K562 (cell line): ENCODE data around the gene BNIP5. TPM values are rescaled to one million over a fixed set of nuclear protein-coding genes. Genes with fewer than 3 reads are reported as not detected.

Source experiments
- ARID4B ChIP-seq: sonication (generic); formaldehyde crosslinking; IDR thresholded peaks from 2 replicates; pipeline ENCODE4 v1.8.0; 2022; ENCODE audit warnings: mild to moderate bottlenecking, missing genetic modification reagents
- BDP1 ChIP-seq: IDR thresholded peaks from 3 replicates; pipeline ENCODE4 v1.6.1; 2011; ENCODE audit not compliant: insufficient read length, insufficient read depth
- ETV6 ChIP-seq, 3 experiments: fragments of 150-350 bp in 1 of 3; sonication (generic) in 1 of 3; formaldehyde crosslinking in 1 of 3; IDR thresholded peaks; 2 replicates each; pipeline versions ENCODE4 v1.6.1 to v1.8.0; 2014 to 2022; ENCODE audit warnings: borderline replicate concordance in 2 of 3, low read depth in 2 of 3, antibody characterized with exemption in 1 of 3, low read length in 1 of 3, mild to moderate bottlenecking in 1 of 3, missing genetic modification reagents in 1 of 3
- FOXM1 ChIP-seq, 2 experiments: fragments of 450-650 bp in 1 of 2; sonication (generic) in 1 of 2; formaldehyde crosslinking in 1 of 2; IDR thresholded peaks; 2 replicates each; pipeline versions ENCODE4 v1.6.1 to v1.9.0; 2017 to 2022; ENCODE audit warnings: low read depth in 2 of 2, mild to moderate bottlenecking in 2 of 2, missing genetic modification reagents in 1 of 2, moderate library complexity in 1 of 2
- HIVEP1 ChIP-seq: fragments of 250-450 bp; sonication (Bioruptor Pico); IDR thresholded peaks from 2 replicates; pipeline ENCODE4 v1.4.0; 2020; ENCODE audit warnings: mild to moderate bottlenecking
- MAFF ChIP-seq: IDR thresholded peaks from 2 replicates; pipeline ENCODE4 v1.6.1; 2012; ENCODE audit warnings: low read length, improper control_type of control experiment
- MAFK ChIP-seq: IDR thresholded peaks from 2 replicates; pipeline ENCODE4 v1.6.1; 2011; ENCODE audit warnings: low read length, improper control_type of control experiment
- PCBP1 ChIP-seq: fragments of 200-400 bp; formaldehyde crosslinking; IDR thresholded peaks from 2 replicates; pipeline ENCODE4 v1.6.1; 2018; ENCODE audit warnings: mild to moderate bottlenecking, low read depth, low read length; ENCODE audit not compliant: poor library complexity, severe bottlenecking
- PHTF2 ChIP-seq: fragments of 250-450 bp; sonication (Bioruptor Pico); IDR thresholded peaks from 2 replicates; pipeline ENCODE4 v1.5.0; 2021; ENCODE audit warnings: mild to moderate bottlenecking
- RBFOX2 ChIP-seq: fragments of 200-400 bp; formaldehyde crosslinking; IDR thresholded peaks from 2 replicates; pipeline ENCODE4 v1.6.1; 2017; ENCODE audit warnings: low read depth, mild to moderate bottlenecking, low read length, moderate library complexity
- RCOR1 ChIP-seq, 2 experiments: IDR thresholded peaks; 2 replicates each; pipeline ENCODE4 v1.6.1; 2012; ENCODE audit warnings: low read depth in 2 of 2, low read length in 2 of 2, borderline replicate concordance in 1 of 2, improper control_type of control experiment in 1 of 2
- SETDB1 ChIP-seq: IDR thresholded peaks from one replicate; pipeline ENCODE4 v1.6.1; 2012; ENCODE audit warnings: low read length, control low read depth, inconsistent platforms
- SMARCE1 ChIP-seq: fragments of 450-650 bp; IDR thresholded peaks from 2 replicates; pipeline ENCODE4 v1.7.1; 2016; ENCODE audit warnings: mild to moderate bottlenecking
- TAF7 ChIP-seq: fragments of 450-650 bp; IDR thresholded peaks from 2 replicates; pipeline ENCODE4 v1.6.1; 2016; ENCODE audit warnings: missing genetic modification characterization, missing compliant biosample characterization
- U2AF1 ChIP-seq: fragments of 200-400 bp; formaldehyde crosslinking; optimal IDR thresholded peaks from 2 replicates; pipeline ENCODE3; 2017; ENCODE audit warnings: mild to moderate bottlenecking, low read depth, low read length, moderate library complexity
- ZKSCAN8 ChIP-seq: fragments of 200-800 bp; sonication (Bioruptor generic); IDR thresholded peaks from 2 replicates; pipeline ENCODE4 v1.6.1; 2016; ENCODE audit warnings: missing genetic modification characterization, missing compliant biosample characterization
- ZMIZ1 ChIP-seq, 2 experiments: fragments of 150-350 bp in 1 of 2; IDR thresholded peaks; 2 replicates each; pipeline ENCODE4 v1.6.1; 2012 to 2016; ENCODE audit warnings: low read depth in 2 of 2, low read length in 2 of 2, mild to moderate bottlenecking in 1 of 2, moderate library complexity in 1 of 2
- ZNF589 ChIP-seq: fragments of 200-800 bp; sonication (Bioruptor generic); IDR thresholded peaks from 2 replicates; pipeline ENCODE4 v1.6.1; 2016; ENCODE audit warnings: low read depth, missing genetic modification characterization, missing compliant biosample characterization
- ZNF766 ChIP-seq: fragments of 200-800 bp; sonication (Bioruptor generic); conservative IDR thresholded peaks from 2 replicates; pipeline ENCODE4 v1.6.1; 2016; ENCODE audit warnings: missing genetic modification characterization, missing compliant biosample characterization
- polyA plus RNA-seq, 8 experiments: library from polyadenylated mRNA; depleted of rRNA in 4 of 8; stranded (reverse) in 5 of 8; unstranded in 3 of 8; fragments of >200 nt; fragmentation: Nextera tagmentation in 2 of 8; fragmentation: Illumina TruSeq in 1 of 8; extraction: Ambion mirVana in 2 of 8; extraction: Trizol in 1 of 8; gene quantifications; 2 replicates each; pipeline versions ENCODE4 v1.2.1 to v1.2.3, GENCODE V29; 2011 to 2014; ENCODE audit warnings: inconsistent platforms in 1 of 8, missing spikeins in 1 of 8
- total RNA-seq, 7 experiments: library from RNA; depleted of rRNA in 6 of 7; stranded (reverse); fragments of >200 nt in 6 of 7; fragmentation: Illumina TruSeq in 2 of 7; extraction: Trizol in 2 of 7; gene quantifications; 2 replicates each; pipeline versions ENCODE4 v1.2.1 to v1.2.3, GENCODE V29; 2011 to 2021; ENCODE audit warnings: low replicate concordance in 1 of 7

The BNIP5 gene
- total and polyA plus RNA-seq, 9 of the 15 experiments (the other 6 are each of a cell fraction or from before 2014, with no cell fraction given) = not detected

GRCh38 chr6:36340618-36341454 lies 4.1 kb upstream of the BNIP5 start (continued):
- TF ChIP-seq ZMIZ1 (IDR thresholded peaks at IDR 0.05; ENCODE audit: low read depth in 2 of 2, low read length in 2 of 2) = no peak; a peak in 1 of 4 replicates
- peak; percentile 42; the same call in 1 of the 2 replicates for TF ChIP-seq SMARCE1
- TF ChIP-seq U2AF1 = no peak
- TF ChIP-seq ARID4B (CRISPR knock-in tag) = no peak
- no peak for TF ChIP-seq FOXM1 (IDR thresholded peaks at IDR 0.05; ENCODE audit: low read depth)
- no peak for TF ChIP-seq FOXM1 (CRISPR knock-in tag; IDR thresholded peaks at IDR 0.05; ENCODE audit: low read depth)
- TF ChIP-seq PCBP1 = no peak
- peak in 1 of 2 experiments; percentile 47; a peak in 1 of 4 replicates for TF ChIP-seq RCOR1 (IDR thresholded peaks at IDR 0.05; ENCODE audit: borderline replicate concordance in 1 of 2, low read depth in 2 of 2, low read length in 2 of 2)
- no peak for TF ChIP-seq ZKSCAN8 (CRISPR knock-in tag)
- no peak for TF ChIP-seq MAFK
- TF ChIP-seq SETDB1 = no peak
- no peak for TF ChIP-seq HIVEP1 (CRISPR knock-in tag)
- TF ChIP-seq ZNF589 (CRISPR knock-in tag) = no peak
- no peak; a peak in 1 of 4 replicates for TF ChIP-seq ETV6 (IDR thresholded peaks at IDR 0.05; ENCODE audit: borderline replicate concordance in 1 of 2, low read depth in 2 of 2, low read length in 1 of 2)
- no peak for TF ChIP-seq ETV6 (CRISPR knock-in tag; IDR thresholded peaks at IDR 0.05; ENCODE audit: borderline replicate concordance)
- TF ChIP-seq MAFF = no peak
- TF ChIP-seq RBFOX2 = 0 out of 2 replicates have a peak, but pooled peaks have one; percentile 19
- TF ChIP-seq PHTF2 (CRISPR knock-in tag) = no peak
- TF ChIP-seq TAF7 = no peak
- no peak for TF ChIP-seq ZNF766 (CRISPR knock-in tag)
- TF ChIP-seq BDP1 = no peak
